Lower leg skin (tissue), 3 donors: ENCODE data around the gene IPCEF1.

Source experiments
- POLR2A ChIP-seq, 2 donors: fragments of 450-650 bp; IDR thresholded peaks; one replicate each; pipeline ENCODE4 v1.6.1; 2016 to 2017; ENCODE audit warnings: antibody characterized with exemption in 2 of 2, mild to moderate bottlenecking in 1 of 2, moderate library complexity in 1 of 2
- TF ChIP-seq, protein P1 (sequence below), 3 donors: fragments of 450-650 bp; IDR thresholded peaks; one replicate each; pipeline ENCODE4 v1.5.1; 2016; ENCODE audit warnings: antibody characterized with exemption in 3 of 3, mild to moderate bottlenecking in 3 of 3, moderate library complexity in 2 of 3

DNA sequence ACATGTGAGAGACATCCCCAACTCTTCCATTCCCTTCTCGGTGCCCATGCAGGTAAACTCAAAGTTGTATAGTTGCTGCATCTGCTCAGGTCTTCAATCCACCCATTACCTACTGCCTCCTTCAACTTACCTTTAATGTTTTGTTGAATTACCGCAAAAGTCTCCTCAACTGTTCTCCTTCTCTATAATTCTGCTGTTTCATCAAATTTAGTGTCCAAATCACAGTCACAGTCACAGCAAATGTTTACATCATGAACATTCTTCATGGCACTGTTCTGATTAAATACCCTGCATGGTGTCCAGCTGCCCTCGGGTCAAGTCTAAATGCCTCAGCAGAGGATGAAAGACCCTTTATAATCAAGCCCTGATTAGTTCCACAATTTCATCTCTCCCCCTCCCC, 130.1 kb downstream of the IPCEF1 start:
- TF ChIP-seq POLR2A (IDR thresholded peaks at IDR 0.05) = no peak
- TF ChIP-seq, protein P1, sequence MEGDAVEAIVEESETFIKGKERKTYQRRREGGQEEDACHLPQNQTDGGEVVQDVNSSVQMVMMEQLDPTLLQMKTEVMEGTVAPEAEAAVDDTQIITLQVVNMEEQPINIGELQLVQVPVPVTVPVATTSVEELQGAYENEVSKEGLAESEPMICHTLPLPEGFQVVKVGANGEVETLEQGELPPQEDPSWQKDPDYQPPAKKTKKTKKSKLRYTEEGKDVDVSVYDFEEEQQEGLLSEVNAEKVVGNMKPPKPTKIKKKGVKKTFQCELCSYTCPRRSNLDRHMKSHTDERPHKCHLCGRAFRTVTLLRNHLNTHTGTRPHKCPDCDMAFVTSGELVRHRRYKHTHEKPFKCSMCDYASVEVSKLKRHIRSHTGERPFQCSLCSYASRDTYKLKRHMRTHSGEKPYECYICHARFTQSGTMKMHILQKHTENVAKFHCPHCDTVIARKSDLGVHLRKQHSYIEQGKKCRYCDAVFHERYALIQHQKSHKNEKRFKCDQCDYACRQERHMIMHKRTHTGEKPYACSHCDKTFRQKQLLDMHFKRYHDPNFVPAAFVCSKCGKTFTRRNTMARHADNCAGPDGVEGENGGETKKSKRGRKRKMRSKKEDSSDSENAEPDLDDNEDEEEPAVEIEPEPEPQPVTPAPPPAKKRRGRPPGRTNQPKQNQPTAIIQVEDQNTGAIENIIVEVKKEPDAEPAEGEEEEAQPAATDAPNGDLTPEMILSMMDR (IDR thresholded peaks at IDR 0.05) = no peak
